HEK293 (cell line): ENCODE measurements around the gene GNPTAB.
A peak's percentile ranks its signal among the peaks of the same experiment; 100 is the strongest.

Experiments used
- MYNN ChIP-seq: fragments of 450-650 bp; formaldehyde crosslinking; IDR thresholded peaks from 2 replicates; pipeline ENCODE4 v1.5.1; 2016; ENCODE audit warnings: missing biosample characterization, missing genetic modification characterization, borderline replicate concordance
- PBX3 ChIP-seq: sonication (generic); formaldehyde crosslinking; IDR thresholded peaks from 2 replicates; pipeline ENCODE4 v1.8.1; 2022; ENCODE audit warnings: mild to moderate bottlenecking, moderate library complexity, missing genetic modification reagents
- PRDM10 ChIP-seq: fragments of 450-650 bp; formaldehyde crosslinking; IDR thresholded peaks from 2 replicates; pipeline ENCODE4 v1.5.1; 2016; ENCODE audit warnings: missing biosample characterization, missing genetic modification characterization
- PRDM2 ChIP-seq: fragments of 450-650 bp; formaldehyde crosslinking; IDR thresholded peaks from 2 replicates; pipeline ENCODE4 v1.5.1; 2016; ENCODE audit warnings: missing biosample characterization, missing genetic modification characterization, borderline replicate concordance
- PRDM4 ChIP-seq: fragments of 450-650 bp; formaldehyde crosslinking; IDR thresholded peaks from 2 replicates; pipeline ENCODE4 v1.5.1; 2017; ENCODE audit warnings: missing biosample characterization, missing genetic modification characterization
- SP2 ChIP-seq: fragments of 450-650 bp; formaldehyde crosslinking; IDR thresholded peaks from 2 replicates; pipeline ENCODE4 v1.5.1; 2016; ENCODE audit warnings: missing biosample characterization, missing genetic modification characterization
- ZBTB49 ChIP-seq: fragments of 450-650 bp; formaldehyde crosslinking; IDR thresholded peaks from 2 replicates; pipeline ENCODE4 v1.5.1; 2016; ENCODE audit warnings: missing biosample characterization, missing genetic modification characterization, low read depth
- ZBTB6 ChIP-seq: fragments of 450-650 bp; formaldehyde crosslinking; IDR thresholded peaks from 2 replicates; pipeline ENCODE4 v1.5.1; 2017; ENCODE audit warnings: missing biosample characterization, missing genetic modification characterization
- ZNF132 ChIP-seq: fragments of 450-650 bp; formaldehyde crosslinking; IDR thresholded peaks from 2 replicates; pipeline ENCODE4 v1.5.1; 2017; ENCODE audit warnings: missing biosample characterization, missing genetic modification characterization, borderline replicate concordance
- ZNF146 ChIP-seq: fragments of 450-650 bp; formaldehyde crosslinking; IDR thresholded peaks from 2 replicates; pipeline ENCODE4 v1.5.1; 2016; ENCODE audit warnings: missing biosample characterization, missing genetic modification characterization
- ZNF175 ChIP-seq: fragments of 450-650 bp; formaldehyde crosslinking; IDR thresholded peaks from 2 replicates; pipeline ENCODE4 v1.5.1; 2016; ENCODE audit warnings: missing biosample characterization, missing genetic modification characterization
- ZNF202 ChIP-seq: fragments of 450-650 bp; formaldehyde crosslinking; IDR thresholded peaks from 2 replicates; pipeline ENCODE4 v1.5.1; 2016; ENCODE audit warnings: missing biosample characterization, missing genetic modification characterization, borderline replicate concordance
- ZNF23 ChIP-seq: fragments of 450-650 bp; formaldehyde crosslinking; IDR thresholded peaks from 2 replicates; pipeline ENCODE4 v1.5.1; 2016; ENCODE audit warnings: missing biosample characterization, missing genetic modification characterization, borderline replicate concordance
- ZNF488 ChIP-seq: fragments of 450-650 bp; formaldehyde crosslinking; IDR thresholded peaks from 2 replicates; pipeline ENCODE4 v1.5.1; 2016; ENCODE audit warnings: missing biosample characterization, missing genetic modification characterization
- ZNF530 ChIP-seq: fragments of 450-650 bp; formaldehyde crosslinking; IDR thresholded peaks from 2 replicates; pipeline ENCODE4 v1.5.1; 2016; ENCODE audit warnings: low read depth, missing biosample characterization, missing genetic modification characterization
- ZNF561 ChIP-seq: fragments of 450-650 bp; IDR thresholded peaks from 2 replicates; pipeline ENCODE4 v1.5.1; 2018; ENCODE audit warnings: missing biosample characterization, missing genetic modification characterization, borderline replicate concordance
- ZNF747 ChIP-seq: fragments of 450-650 bp; formaldehyde crosslinking; IDR thresholded peaks from 2 replicates; pipeline ENCODE4 v1.5.1; 2016; ENCODE audit warnings: missing biosample characterization, missing genetic modification characterization
- ZSCAN23 ChIP-seq: fragments of 450-650 bp; formaldehyde crosslinking; IDR thresholded peaks from 2 replicates; pipeline ENCODE4 v1.5.1; 2016; ENCODE audit warnings: missing biosample characterization, missing genetic modification characterization

The GNPTAB gene

GRCh38 chr12:101857043-101857558 is 26.3 kb upstream of the GNPTAB start (continued):
- no peak for TF ChIP-seq ZNF23
- no peak for TF ChIP-seq ZSCAN23 (tag by site-specific recombination)
- TF ChIP-seq ZNF132 = no peak
- no peak for TF ChIP-seq MYNN (tag by site-specific recombination)
- no peak for TF ChIP-seq ZNF561
- TF ChIP-seq ZNF488 = no peak
- TF ChIP-seq PRDM10 (tag by site-specific recombination) = peak; percentile 98
- TF ChIP-seq PBX3 (CRISPR knock-in tag) = no peak
- no peak for TF ChIP-seq PRDM2 (tag by site-specific recombination)
- no peak for TF ChIP-seq ZBTB6 (tag by site-specific recombination)
- TF ChIP-seq SP2 = peak; percentile 35; the same call in 1 of the 2 replicates
- TF ChIP-seq ZNF530 (tag by site-specific recombination) = no peak
- no peak for TF ChIP-seq ZBTB49 (tag by site-specific recombination)
- TF ChIP-seq ZNF146 (tag by site-specific recombination) = no peak
- no peak for TF ChIP-seq ZNF747 (tag by site-specific recombination)
- TF ChIP-seq ZNF202 (tag by site-specific recombination) = no peak
- TF ChIP-seq ZNF175 (tag by site-specific recombination) = no peak
- TF ChIP-seq PRDM4 = no peak
